ENCODE measurements around the gene SLC35C1.
"Not testable (repeated sequence)": the region's sequence is repeated elsewhere in the genome, so short reads cannot be mapped to it uniquely, and the experiment has no call there.

Gene SLC35C1

GRCh38 chr11:45807792-45808238, 2.9 kb downstream of the SLC35C1 start:
- ChIA-PET CTCF (no interaction called here), POLR2A (no interaction called here)
- no peak for TF ChIP-seq FOXA1 (IDR thresholded peaks at IDR 0.05)
- no peak for TF ChIP-seq ARNT (IDR thresholded peaks at IDR 0.05)
- no peak for TF ChIP-seq HDGF (IDR thresholded peaks at IDR 0.05; ENCODE audit: borderline replicate concordance)
- TF ChIP-seq FOXM1 (IDR thresholded peaks at IDR 0.05; ENCODE audit: borderline replicate concordance), result no peak
- no peak for TF ChIP-seq FOXK2 (IDR thresholded peaks at IDR 0.05)
- no peak for TF ChIP-seq ZNF384 (IDR thresholded peaks at IDR 0.05)
- no peak for TF ChIP-seq L3MBTL2 (conservative IDR thresholded peaks at IDR 0.05)
- no peak for TF ChIP-seq NFRKB (IDR thresholded peaks at IDR 0.05)
- no peak for TF ChIP-seq TARDBP (IDR thresholded peaks at IDR 0.05)
- no peak for TF ChIP-seq CTBP1 (IDR thresholded peaks at IDR 0.05; ENCODE audit: borderline replicate concordance)
- TF ChIP-seq PKNOX1 (IDR thresholded peaks at IDR 0.05), result no peak
- TF ChIP-seq ELF4 (IDR thresholded peaks at IDR 0.05), result no peak
- no peak for TF ChIP-seq SP1 (IDR thresholded peaks at IDR 0.05)
- TF ChIP-seq LEF1 (IDR thresholded peaks at IDR 0.05; ENCODE audit: borderline replicate concordance), result no peak
- TF ChIP-seq SUZ12 (IDR thresholded peaks at IDR 0.05), result no peak
- TF ChIP-seq BHLHE40 (IDR thresholded peaks at IDR 0.05; ENCODE audit: borderline replicate concordance), result no peak
- no peak for DNase-seq (ENCODE audit: extremely low spot score)

GRCh38 chr11:45808427-45808826, 3.5 kb downstream of the SLC35C1 start:
- DNase-seq (ENCODE audit: extremely low spot score); CTCF ChIA-PET; POLR2A ChIA-PET: not testable (repeated sequence)

GRCh38 chr11:45809456-45810395, 4.8 kb downstream of the SLC35C1 start:
- CTCF ChIA-PET, result no interaction called here
- POLR2A ChIA-PET, result no interaction called here
- DNase-seq (ENCODE audit: extremely low spot score), result no peak

GRCh38 chr11:45810431-45811108, 5.6 kb downstream of the SLC35C1 start:
- CTCF ChIA-PET, result no interaction called here
- POLR2A ChIA-PET, result no interaction called here
- TF ChIP-seq TARDBP (IDR thresholded peaks at IDR 0.05) (no peak), NFRKB (IDR thresholded peaks at IDR 0.05) (no peak), HDGF (IDR thresholded peaks at IDR 0.05; ENCODE audit: borderline replicate concordance) (no peak), FOXA1 (IDR thresholded peaks at IDR 0.05) (no peak), ARNT (IDR thresholded peaks at IDR 0.05) (no peak), ELF4 (IDR thresholded peaks at IDR 0.05) (no peak), FOXK2 (IDR thresholded peaks at IDR 0.05) (no peak), PKNOX1 (IDR thresholded peaks at IDR 0.05) (no peak), CTBP1 (IDR thresholded peaks at IDR 0.05; ENCODE audit: borderline replicate concordance) (no peak), BHLHE40 (IDR thresholded peaks at IDR 0.05; ENCODE audit: borderline replicate concordance) (no peak), ZNF384 (IDR thresholded peaks at IDR 0.05) (no peak), L3MBTL2 (conservative IDR thresholded peaks at IDR 0.05) (no peak), SUZ12 (IDR thresholded peaks at IDR 0.05) (no peak), LEF1 (IDR thresholded peaks at IDR 0.05; ENCODE audit: borderline replicate concordance) (no peak), SP1 (IDR thresholded peaks at IDR 0.05) (no peak)
- DNase-seq (ENCODE audit: extremely low spot score), result no peak

More at GRCh38 chr11:45809456-45810395, 4.8 kb downstream of the SLC35C1 start:
- no peak for TF ChIP-seq ZNF384 (IDR thresholded peaks at IDR 0.05)
- no peak for TF ChIP-seq SP1 (IDR thresholded peaks at IDR 0.05)

DNA sequence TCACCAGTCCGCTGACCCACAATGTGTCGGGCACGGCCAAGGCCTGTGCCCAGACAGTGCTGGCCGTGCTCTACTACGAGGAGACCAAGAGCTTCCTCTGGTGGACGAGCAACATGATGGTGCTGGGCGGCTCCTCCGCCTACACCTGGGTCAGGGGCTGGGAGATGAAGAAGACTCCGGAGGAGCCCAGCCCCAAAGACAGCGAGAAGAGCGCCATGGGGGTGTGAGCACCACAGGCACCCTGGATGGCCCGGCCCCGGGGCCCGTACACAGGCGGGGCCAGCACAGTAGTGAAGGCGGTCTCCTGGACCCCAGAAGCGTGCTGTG, 6.1 kb downstream of the SLC35C1 start:
- POLR2A ChIA-PET, result no interaction called here
- TF ChIP-seq ARNT (IDR thresholded peaks at IDR 0.05) (no peak), CTBP1 (IDR thresholded peaks at IDR 0.05; ENCODE audit: borderline replicate concordance) (no peak), TARDBP (IDR thresholded peaks at IDR 0.05) (no peak), L3MBTL2 (conservative IDR thresholded peaks at IDR 0.05) (no peak), ZNF384 (IDR thresholded peaks at IDR 0.05) (no peak), BHLHE40 (IDR thresholded peaks at IDR 0.05; ENCODE audit: borderline replicate concordance) (no peak), ELF4 (IDR thresholded peaks at IDR 0.05) (no peak), FOXA1 (IDR thresholded peaks at IDR 0.05) (no peak), FOXK2 (IDR thresholded peaks at IDR 0.05) (no peak), SUZ12 (IDR thresholded peaks at IDR 0.05) (no peak), NFRKB (IDR thresholded peaks at IDR 0.05) (no peak), PKNOX1 (IDR thresholded peaks at IDR 0.05) (no peak)
- no peak for DNase-seq (ENCODE audit: extremely low spot score)
- CTCF ChIA-PET, result no interaction called here

DNA sequence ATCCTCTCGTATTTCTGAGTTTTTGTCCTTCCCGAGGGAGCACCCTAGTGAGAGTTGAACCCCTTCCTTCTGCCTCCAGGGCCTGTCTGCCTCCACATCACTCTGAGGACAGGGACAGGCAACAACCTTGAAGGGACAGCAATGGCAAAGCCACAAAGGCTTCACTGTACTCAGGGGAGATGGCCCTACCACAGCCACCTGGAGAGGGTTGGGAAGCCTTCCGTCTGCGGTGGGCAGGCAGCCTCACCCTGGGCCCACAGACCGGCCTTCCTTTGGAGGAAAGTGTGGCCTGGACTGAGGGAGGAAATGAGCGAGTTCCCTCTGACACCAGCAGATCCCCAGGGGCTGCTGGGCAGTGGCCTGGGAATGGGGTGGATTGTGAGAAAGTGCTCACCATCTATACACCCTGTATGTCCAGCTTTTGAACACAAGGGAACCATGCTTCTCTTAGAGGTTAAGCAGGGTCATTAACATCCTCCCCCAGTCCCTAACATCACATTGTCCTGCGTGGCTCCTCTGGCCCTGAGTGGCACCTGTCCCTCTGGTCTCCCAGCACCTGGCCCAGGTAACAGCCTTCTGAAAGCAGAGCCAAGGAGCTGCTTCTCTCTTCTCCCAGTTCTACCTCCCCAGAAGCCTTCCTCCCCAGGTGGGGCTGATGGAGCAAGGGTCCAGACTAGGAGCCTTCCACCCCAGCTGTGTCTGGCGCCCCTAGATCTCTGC, 6.8 kb downstream of the SLC35C1 start:
- TF ChIP-seq ZNF384 (IDR thresholded peaks at IDR 0.05) (no peak), ARNT (IDR thresholded peaks at IDR 0.05) (no peak), HDGF (IDR thresholded peaks at IDR 0.05; ENCODE audit: borderline replicate concordance) (no peak), TARDBP (IDR thresholded peaks at IDR 0.05) (no peak), NFRKB (IDR thresholded peaks at IDR 0.05) (no peak), FOXK2 (IDR thresholded peaks at IDR 0.05) (no peak), LEF1 (IDR thresholded peaks at IDR 0.05; ENCODE audit: borderline replicate concordance) (no peak), SP1 (IDR thresholded peaks at IDR 0.05) (no peak), FOXA1 (IDR thresholded peaks at IDR 0.05) (no peak), FOXM1 (IDR thresholded peaks at IDR 0.05; ENCODE audit: borderline replicate concordance) (no peak), SUZ12 (IDR thresholded peaks at IDR 0.05) (no peak), ELF4 (IDR thresholded peaks at IDR 0.05) (no peak), PKNOX1 (IDR thresholded peaks at IDR 0.05) (no peak), CTBP1 (IDR thresholded peaks at IDR 0.05; ENCODE audit: borderline replicate concordance) (no peak), BHLHE40 (IDR thresholded peaks at IDR 0.05; ENCODE audit: borderline replicate concordance) (no peak)
- DNase-seq (ENCODE audit: extremely low spot score), result no peak
- CTCF ChIA-PET, result no interaction called here
- POLR2A ChIA-PET, result no interaction called here

All from HEK293T (cell line).